DND-41 (cell line): ENCODE data around the gene TAF7.

ENCODE experiments used
- ATAC-seq: fragments of 200-7000 bp; cut with Tn5 transposase; 3 replicates; pipeline ENCODE4 v1.9.1; 2021; ENCODE audit warnings: low read depth; ENCODE audit not compliant: insufficient read depth
- DNase-seq: peaks from one replicate; pipeline ENCODE4 v3.0.0-alpha.2; 2020
- H2AFZ ChIP-seq: 2 replicates; pipeline ENCODE4 v1.6.0; 2012; ENCODE audit warnings: low read depth, low read length
- H3K27ac ChIP-seq: 2 replicates; pipeline ENCODE4 v1.5.1; 2012; ENCODE audit warnings: low read length, inconsistent platforms
- H3K27me3 ChIP-seq: fragments of 200-600 bp; sonication (generic); 2 replicates; pipeline ENCODE4 v1.6.0; 2012; ENCODE audit warnings: low read length, mild to moderate bottlenecking, inconsistent platforms; ENCODE audit not compliant: insufficient read depth, poor library complexity
- H3K36me3 ChIP-seq: 2 replicates; pipeline ENCODE4 v1.5.1; 2012; ENCODE audit warnings: low read length, inconsistent platforms; ENCODE audit not compliant: insufficient read depth
- H3K4me1 ChIP-seq: 2 replicates; pipeline ENCODE4 v1.5.1; 2012; ENCODE audit warnings: mild to moderate bottlenecking, low read length; ENCODE audit not compliant: insufficient read depth
- H3K4me2 ChIP-seq: 2 replicates; pipeline ENCODE4 v1.6.0; 2012; ENCODE audit warnings: mild to moderate bottlenecking, moderate library complexity, low read length, inconsistent platforms; ENCODE audit not compliant: insufficient read depth
- H3K4me3 ChIP-seq, 2 experiments: fragments of 200-600 bp in 1 of 2; shearing (Covaris generic) in 1 of 2; 2 replicates each; pipeline ENCODE4 v1.5.1; 2012 to 2016; ENCODE audit warnings: inconsistent platforms in 2 of 2, low read length in 2 of 2, mild to moderate bottlenecking in 2 of 2, low read depth in 1 of 2, moderate library complexity in 1 of 2
- H3K79me2 ChIP-seq: 2 replicates; pipeline ENCODE4 v1.6.0; 2012; ENCODE audit warnings: low read length, inconsistent platforms; ENCODE audit not compliant: insufficient read depth
- H3K9ac ChIP-seq: 2 replicates; pipeline ENCODE4 v1.6.0; 2012; ENCODE audit warnings: low read depth, mild to moderate bottlenecking, inconsistent platforms, low read length, moderate library complexity
- H3K9me3 ChIP-seq: 2 replicates; pipeline ENCODE4 v1.5.1; 2012; ENCODE audit warnings: low read length, moderate library complexity, mild to moderate bottlenecking, inconsistent platforms; ENCODE audit not compliant: insufficient read depth, severe bottlenecking
- H4K20me1 ChIP-seq: 2 replicates; pipeline ENCODE4 v1.6.0; 2012; ENCODE audit warnings: low read length; ENCODE audit not compliant: insufficient read depth
- CTCF ChIP-seq: IDR thresholded peaks from 2 replicates; pipeline ENCODE4 v1.5.1; 2012; ENCODE audit warnings: borderline replicate concordance, low read length, moderate library complexity, mild to moderate bottlenecking; ENCODE audit not compliant: poor library complexity, severe bottlenecking; ENCODE audit errors: extremely low read depth
- EZH2 ChIP-seq: IDR thresholded peaks from 3 replicates; pipeline ENCODE4 v1.6.1; 2012; ENCODE audit warnings: borderline replicate concordance, low read depth, mild to moderate bottlenecking, moderate library complexity, low read length, inconsistent platforms; ENCODE audit not compliant: severe bottlenecking

The TAF7 gene

DNA sequence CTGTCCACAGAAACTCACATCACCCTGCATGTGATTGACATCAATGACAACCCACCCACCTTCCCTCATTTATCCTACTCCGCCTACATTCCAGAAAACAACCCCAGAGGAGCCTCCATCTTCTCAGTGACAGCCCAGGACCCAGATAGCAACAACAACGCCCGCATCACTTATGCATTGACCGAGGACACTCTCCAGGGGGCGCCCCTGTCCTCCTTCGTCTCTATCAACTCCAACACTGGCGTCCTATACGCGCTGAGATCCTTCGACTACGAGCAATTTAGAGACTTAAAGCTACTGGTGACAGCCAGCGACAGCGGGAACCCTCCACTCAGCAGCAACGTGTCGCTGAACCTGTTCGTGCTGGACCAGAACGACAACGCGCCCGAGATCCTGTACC lies 24.7 kb upstream of the TAF7 start:
- TF ChIP-seq CTCF (no peak), EZH2 (no peak)
- H3K4me1 ChIP-seq, result no peaks in the 10 kb centered on the region
- no peaks in the 10 kb centered on the region for H3K9me3 ChIP-seq
- no peaks in the 10 kb centered on the region for H3K27me3 ChIP-seq
- ATAC-seq (no peak), DNase-seq (no peak)
- no peak overlapping the region for H3K27ac ChIP-seq
- no peak overlapping the region for H2AFZ ChIP-seq
- H3K36me3 ChIP-seq, result no peaks in the 10 kb centered on the region
- no peaks in the 10 kb centered on the region for H3K79me2 ChIP-seq
- H3K4me3 ChIP-seq, result no peak overlapping the region
- H3K9ac ChIP-seq, result no peak overlapping the region
- H3K4me2 ChIP-seq, result no peak overlapping the region
- no peaks in the 10 kb centered on the region for H4K20me1 ChIP-seq

GRCh38 chr5:141343953-141344463 lies 23.4 kb upstream of the TAF7 start:
- Histone ChIP-seq H3K27ac (no peak overlapping the region), H2AFZ (no peak overlapping the region), H3K4me3 (no peak overlapping the region), H3K4me1 (no peaks in the 10 kb centered on the region), H3K79me2 (no peaks in the 10 kb centered on the region), H3K9me3 (no peaks in the 10 kb centered on the region), H3K9ac (no peak overlapping the region), H4K20me1 (no peaks in the 10 kb centered on the region), H3K4me2 (no peak overlapping the region), H3K36me3 (no peaks in the 10 kb centered on the region), H3K27me3 (no peaks in the 10 kb centered on the region)
- DNase-seq (no peak), ATAC-seq (no peak)
- no peak for TF ChIP-seq EZH2
- no peak for TF ChIP-seq CTCF

- H3K79me2 ChIP-seq, result no peaks in the 10 kb centered on the region
- H3K27me3 ChIP-seq, result no peaks in the 10 kb centered on the region
- no peak for ATAC-seq
- H4K20me1 ChIP-seq, result no peaks in the 10 kb centered on the region
- TF ChIP-seq CTCF (peak; percentile 18), EZH2 (no peak)
- no peaks in the 10 kb centered on the region for H3K9me3 ChIP-seq
- no peak for DNase-seq
- H3K36me3 ChIP-seq, result no peaks in the 10 kb centered on the region
- no peaks in the 10 kb centered on the region for H3K4me1 ChIP-seq
- H3K9ac ChIP-seq, result no peak within 1 kb of the TSS
- no peak within 1 kb of the TSS for H2AFZ ChIP-seq
- no peak within 1 kb of the TSS for H3K4me3 ChIP-seq
- H3K4me2 ChIP-seq, result no peak within 1 kb of the TSS
- no peak within 1 kb of the TSS for H3K27ac ChIP-seq
Observed at GRCh38 chr5:141343242-141343952, 22.8 kb upstream of the TAF7 start, which contains the start of gene PCDHGA3. PCDHGA3 (plus strand) TSS chr5:141343829; CDS start chr5:141344034, 205 bp downstream.
